Measurements from ENCODE around the gene BCL2. TPM values are rescaled to one million over a fixed set of nuclear protein-coding genes. Genes with fewer than 3 reads are reported as not detected.

BCL2 gene
- total RNA-seq, 4 donors from 2014 or later = 25.2 to 39.0 (median 36.1) TPM

- WGBS = 92% methylated on average over 14 of the region's 14 CpGs
- Histone ChIP-seq H3K4me3 (no peak overlapping the region), H3K27me3 (no peaks in the 10 kb centered on the region), H3K36me3 (no peaks in the 10 kb centered on the region), H3K27ac (replicated peaks in 1 of 4) (no peak overlapping the region), H3K9me3 (no peaks in the 10 kb centered on the region), H3K4me1 (no peaks in the 10 kb centered on the region)
- intact Hi-C loops (cut with DNase I) = no loop called here
- no peak for TF ChIP-seq POLR2AphosphoS5 (IDR thresholded peaks at IDR 0.05)
- no peak for TF ChIP-seq POLR2A (IDR thresholded peaks at IDR 0.05; ENCODE audit: low read depth)
- TF ChIP-seq EP300 (IDR thresholded peaks at IDR 0.05) = no peak
- TF ChIP-seq CTCF (IDR thresholded peaks at IDR 0.05) = no peak
- DNase-seq (ENCODE audit: extremely low spot score) = no peak
Measured at GRCh38 chr18:63105636-63106316, 213.8 kb downstream of the BCL2 start.

GRCh38 chr18:63104868-63105267 is 214.7 kb downstream of the BCL2 start:
- Histone ChIP-seq H3K27ac (replicated peaks in 1 of 4) (no peak overlapping the region), H3K4me3 (no peak overlapping the region), H3K36me3 (no peaks in the 10 kb centered on the region), H3K9me3 (no peaks in the 10 kb centered on the region), H3K27me3 (no peaks in the 10 kb centered on the region), H3K4me1 (no peaks in the 10 kb centered on the region)
- WGBS = 98% methylated on average over 12 of the region's 12 CpGs
- DNase-seq (ENCODE audit: extremely low spot score) = no peak
- TF ChIP-seq EP300 (IDR thresholded peaks at IDR 0.05) = no peak
- no peak for TF ChIP-seq POLR2A (IDR thresholded peaks at IDR 0.05; ENCODE audit: low read depth)
- TF ChIP-seq POLR2AphosphoS5 (IDR thresholded peaks at IDR 0.05) = no peak
- no peak for TF ChIP-seq CTCF (IDR thresholded peaks at IDR 0.05)
- intact Hi-C loops (cut with DNase I) = no loop called here

GRCh38 chr18:63102941-63103744 is 216.4 kb downstream of the BCL2 start:
- DNase-seq (ENCODE audit: extremely low spot score) = no peak
- Histone ChIP-seq H3K36me3 (no peaks in the 10 kb centered on the region), H3K27ac (replicated peaks in 1 of 4) (no peak overlapping the region), H3K4me1 (peaks cover 0 to 6% (median 0%) of the 10 kb centered on the region in 4 donors), H3K9me3 (no peaks in the 10 kb centered on the region), H3K27me3 (no peaks in the 10 kb centered on the region), H3K4me3 (no peak overlapping the region)
- intact Hi-C loops (cut with DNase I) = no loop called here
- TF ChIP-seq CTCF (IDR thresholded peaks at IDR 0.05) = no peak
- no peak for TF ChIP-seq POLR2A (IDR thresholded peaks at IDR 0.05; ENCODE audit: low read depth)
- TF ChIP-seq EP300 (IDR thresholded peaks at IDR 0.05) = no peak
- no peak for TF ChIP-seq POLR2AphosphoS5 (IDR thresholded peaks at IDR 0.05)
- 80% methylated on average over 7 of the region's 7 CpGs for WGBS

- WGBS = 85% methylated on average over 7 of the region's 7 CpGs
- no peak for DNase-seq (ENCODE audit: extremely low spot score)
- Histone ChIP-seq H3K27ac (replicated peaks in 1 of 4) (no peak overlapping the region), H3K27me3 (no peaks in the 10 kb centered on the region), H3K9me3 (no peaks in the 10 kb centered on the region), H3K4me3 (no peak overlapping the region), H3K4me1 (peaks cover 12 to 20% (median 15%) of the 10 kb centered on the region in 4 donors), H3K36me3 (no peaks in the 10 kb centered on the region)
- TF ChIP-seq CTCF (IDR thresholded peaks at IDR 0.05) (no peak), POLR2A (IDR thresholded peaks at IDR 0.05; ENCODE audit: low read depth) (no peak), EP300 (IDR thresholded peaks at IDR 0.05) (no peak), POLR2AphosphoS5 (IDR thresholded peaks at IDR 0.05) (no peak)
- intact Hi-C loops (cut with DNase I) = no loop called here
Measured at GRCh38 chr18:63100630-63101055, 218.9 kb downstream of the BCL2 start.
